ENCODE measurements around the gene DUSP15. TPM values are rescaled to one million over a fixed set of nuclear protein-coding genes. Genes with fewer than 3 reads are reported as not detected.
A peak's percentile ranks its signal among the peaks of the same experiment; 100 is the strongest.

Gene DUSP15
- total and polyA plus RNA-seq, 2 of the 8 experiments (the other 6 are each of a cell fraction or from before 2014, with no cell fraction given): 0.91 to 3.2 TPM

- no peaks in the 10 kb centered on the region for H4K20me1 ChIP-seq (replicated peaks in 1 of 2; ENCODE audit: control insufficient read depth in 1 of 2, insufficient read depth in 2 of 2, low read length in 2 of 2)
- H4K8ac ChIP-seq (ENCODE audit: extremely low read depth, insufficient read depth, low read length): peak overlapping the region; percentile 7; the same call in 1 of the 2 replicates
- POLR2A ChIA-PET (ENCODE audit: partially characterized antibody): interaction anchor here (1.2 kb wide), 1 partner anchor 126 kb away, joined by 3 read pairs; no protein-coding TSS in a partner anchor
- no peak overlapping the region for H2BK120ac ChIP-seq (replicated peaks; ENCODE audit: low read depth, low read length)
- peak overlapping the region; percentile 38 to 42; a peak in 3 of 4 replicates for H3K4me2 ChIP-seq (ENCODE audit: insufficient read depth in 1 of 2, low read depth in 2 of 2, low read length in 2 of 2)
- H3K23me2 ChIP-seq (ENCODE audit: low read depth, low read length): peaks cover 4% of the 10 kb centered on the region
- no peaks in the 10 kb centered on the region for H3K36me3 ChIP-seq (ENCODE audit: control insufficient read depth in 2 of 4, insufficient read depth in 4 of 4, low read length in 3 of 4)
- FAIRE-seq (no peak), DNase-seq (ENCODE audit: low read depth in 1 of 2, low spot score in 2 of 2) (no peak)
- H3K18ac ChIP-seq (ENCODE audit: extremely low read depth, low read length): no peak overlapping the region
- no peak overlapping the region for H4K91ac ChIP-seq (replicated peaks; ENCODE audit: insufficient read length, low read length)
- H2BK5ac ChIP-seq (ENCODE audit: low read depth, low read length): no peak overlapping the region
- no peak overlapping the region for H4K5ac ChIP-seq (ENCODE audit: insufficient read length, low read depth, low read length)
- WGBS, 2 experiments (ENCODE audit: extremely low coverage in 1 of 2, insufficient coverage in 1 of 2, insufficient read length in 1 of 2, insufficient replicate concordance in 2 of 2, low coverage in 1 of 2, low lambda C conversion rate in 2 of 2, missing lambda C conversion rate in 1 of 2): 48% methylated on average over 45 of the region's 45 CpGs; no CpG with 5 or more reads in 1 of the 2 experiments
- H2AFZ ChIP-seq (ENCODE audit: low read length): no peak overlapping the region; the same call in 1 of the 2 replicates
- no peak overlapping the region for H3K56ac ChIP-seq (replicated peaks; ENCODE audit: insufficient read length, low read depth, low read length)
- no peak overlapping the region for H3K23ac ChIP-seq (ENCODE audit: insufficient read length)
- no peak overlapping the region for H3K14ac ChIP-seq (ENCODE audit: insufficient read length)
- no peaks in the 10 kb centered on the region for H3K79me1 ChIP-seq (ENCODE audit: low read depth, low read length)
- H3K4me3 ChIP-seq (ENCODE audit: extremely low read depth in 1 of 4, insufficient read depth in 2 of 4, low read depth in 3 of 4, low read length in 4 of 4): 0 out of 8 replicates have a peak overlapping the region, but pooled peaks of 1 of the 4 experiments have one; percentile 6
- no peak overlapping the region for H2BK12ac ChIP-seq (ENCODE audit: low read depth, low read length)
- H3K27ac ChIP-seq (ENCODE audit: low read depth, low read length): no peak overlapping the region
- H3K27me3 ChIP-seq (replicated peaks in 1 of 4; ENCODE audit: control insufficient read depth in 3 of 4, extremely low read depth in 1 of 4, insufficient read depth in 3 of 4, low read length in 3 of 4): peaks cover 5 to 38% (median 25%) of the 10 kb centered on the region in 4 experiments
- no peak overlapping the region for H2BK20ac ChIP-seq (ENCODE audit: low read length)
- H3K9me3 ChIP-seq (ENCODE audit: insufficient read depth in 2 of 2, low read depth in 1 of 2, low read length in 1 of 2): no peaks in the 10 kb centered on the region
- CTCF ChIA-PET (ENCODE audit: partially characterized antibody): interaction anchor here (0.6 to 8.6 kb wide), 16 partner anchors 11 to 193 kb away, joined by 3 to 111 read pairs (median 6); partner anchors contain the start of gene PDRG1
- no peak overlapping the region for H3K9ac ChIP-seq (replicated peaks in 1 of 4; ENCODE audit: extremely low read depth in 1 of 4, low read depth in 3 of 4, low read length in 3 of 4)
- no peak overlapping the region for H2AK5ac ChIP-seq (ENCODE audit: low read depth, low read length)
- peak overlapping the region; percentile 72 for H3K4ac ChIP-seq (replicated peaks; ENCODE audit: insufficient read length, low read depth, low read length)
- H3K79me2 ChIP-seq (ENCODE audit: control insufficient read depth in 1 of 2, insufficient read depth in 2 of 2, low read length in 2 of 2): no peaks in the 10 kb centered on the region
- TF ChIP-seq EZH2 (IDR thresholded peaks at IDR 0.05; ENCODE audit: low read depth, low read length, severe bottlenecking) (peak; percentile 57), HDAC2 (IDR thresholded peaks at IDR 0.05; ENCODE audit: borderline replicate concordance in 1 of 2, low read depth in 2 of 2, low read length in 2 of 2) (0 out of 4 replicates have a peak, but pooled peaks of 1 of the 2 experiments have one; percentile 28), CBX5 (IDR thresholded peaks at IDR 0.05; ENCODE audit: low read depth, low read length) (no peak), E2F6 (IDR thresholded peaks at IDR 0.05) (peak; percentile 85), TCF12 (IDR thresholded peaks at IDR 0.05; ENCODE audit: low read depth, low read length) (no peak), RNF2 (IDR thresholded peaks at IDR 0.05; ENCODE audit: borderline replicate concordance, low read depth, low read length, missing control alignments, poor library complexity, severe bottlenecking) (peak; percentile 39), MAX (IDR thresholded peaks at IDR 0.05) (peak; percentile 88), SUZ12 (IDR thresholded peaks at IDR 0.05; ENCODE audit: low read length) (peak; percentile 40; the same call in 1 of the 2 replicates), POLR2AphosphoS5 (IDR thresholded peaks at IDR 0.05; ENCODE audit: low read depth, low read length) (no peak)
- no peak overlapping the region for H2BK15ac ChIP-seq (ENCODE audit: low read length)
- peaks cover 0 to 14% (median 10%) of the 10 kb centered on the region in 4 experiments; a peak in 5 of 7 replicates for H3K4me1 ChIP-seq (replicated peaks in 1 of 4; ENCODE audit: control insufficient read depth in 3 of 4, insufficient read depth in 4 of 4, low read length in 3 of 4)
Measured at GRCh38 chr20:31849306-31849930, 20.9 kb downstream of the DUSP15 start.

Data from H1 (cell line).